Measurements from ENCODE around the gene FBXO47. TPM values are rescaled to one million over a fixed set of nuclear protein-coding genes. Genes with fewer than 3 reads are reported as not detected.

FBXO47 gene
- total RNA-seq, 3 donors from 2014 or later = not detected

DNA sequence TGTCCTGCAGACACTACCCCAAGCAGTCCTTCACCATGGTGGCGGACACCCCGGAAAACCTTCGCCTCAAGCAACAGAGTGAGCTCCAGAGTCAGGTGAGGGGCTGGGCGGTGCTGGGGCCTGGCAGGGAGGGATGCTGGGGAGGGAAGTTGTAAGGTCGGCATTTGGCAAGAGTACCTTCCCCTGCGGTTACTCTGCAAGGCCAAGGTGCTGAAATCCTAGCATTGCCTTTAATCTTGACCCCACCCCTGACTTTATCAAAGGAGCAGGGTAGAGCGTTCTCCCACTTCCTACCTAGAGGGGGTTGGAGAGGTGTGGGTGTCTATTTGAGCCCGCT lies 76.8 kb downstream of the FBXO47 start:
- Histone ChIP-seq H3K9me3 (no peaks in the 10 kb centered on the region), H3K4me3 (no peak overlapping the region), H3K4me1 (ENCODE audit: low read depth) (peaks cover 39% of the 10 kb centered on the region), H3K36me3 (ENCODE audit: low read depth) (no peaks in the 10 kb centered on the region)
- intact Hi-C loops (cut with DNase I, micrococcal nuclease) = no loop called here
- no peak for ATAC-seq
- no peak for DNase-seq
- TF ChIP-seq, protein P1, sequence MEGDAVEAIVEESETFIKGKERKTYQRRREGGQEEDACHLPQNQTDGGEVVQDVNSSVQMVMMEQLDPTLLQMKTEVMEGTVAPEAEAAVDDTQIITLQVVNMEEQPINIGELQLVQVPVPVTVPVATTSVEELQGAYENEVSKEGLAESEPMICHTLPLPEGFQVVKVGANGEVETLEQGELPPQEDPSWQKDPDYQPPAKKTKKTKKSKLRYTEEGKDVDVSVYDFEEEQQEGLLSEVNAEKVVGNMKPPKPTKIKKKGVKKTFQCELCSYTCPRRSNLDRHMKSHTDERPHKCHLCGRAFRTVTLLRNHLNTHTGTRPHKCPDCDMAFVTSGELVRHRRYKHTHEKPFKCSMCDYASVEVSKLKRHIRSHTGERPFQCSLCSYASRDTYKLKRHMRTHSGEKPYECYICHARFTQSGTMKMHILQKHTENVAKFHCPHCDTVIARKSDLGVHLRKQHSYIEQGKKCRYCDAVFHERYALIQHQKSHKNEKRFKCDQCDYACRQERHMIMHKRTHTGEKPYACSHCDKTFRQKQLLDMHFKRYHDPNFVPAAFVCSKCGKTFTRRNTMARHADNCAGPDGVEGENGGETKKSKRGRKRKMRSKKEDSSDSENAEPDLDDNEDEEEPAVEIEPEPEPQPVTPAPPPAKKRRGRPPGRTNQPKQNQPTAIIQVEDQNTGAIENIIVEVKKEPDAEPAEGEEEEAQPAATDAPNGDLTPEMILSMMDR (IDR thresholded peaks at IDR 0.05) = no peak

DNA sequence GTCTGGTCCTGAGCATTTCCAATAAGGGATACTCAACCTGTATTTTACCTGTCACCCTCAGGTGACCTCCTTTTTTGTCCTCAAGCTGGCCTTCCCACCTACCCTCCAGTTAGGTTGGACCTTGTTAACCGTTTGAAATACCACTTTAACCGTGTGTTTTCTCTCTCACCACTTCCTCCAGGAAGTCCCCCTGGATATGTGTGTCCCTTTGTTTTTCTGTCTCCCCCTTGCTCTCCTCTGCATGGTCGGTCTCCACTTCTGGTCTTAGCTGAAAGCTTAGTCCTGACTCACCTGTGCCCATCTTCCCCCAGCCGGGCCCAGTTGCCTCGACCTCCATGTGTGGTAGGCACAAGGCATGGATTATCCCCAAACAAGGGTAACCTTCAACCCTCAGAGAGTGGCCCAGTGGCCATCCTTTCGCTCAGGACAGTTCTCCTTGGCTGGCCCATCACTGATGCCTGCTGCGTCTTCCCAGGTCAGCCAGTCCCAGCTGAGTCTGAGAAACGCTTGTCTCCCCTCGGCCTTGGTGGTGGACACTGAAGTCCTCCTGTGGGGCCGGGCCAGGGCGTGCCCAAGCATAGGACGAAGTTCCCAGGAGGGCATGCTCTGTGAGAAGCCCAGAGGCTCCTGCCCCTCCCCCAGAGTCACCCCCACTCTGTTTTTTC lies 77.3 kb downstream of the FBXO47 start:
- Histone ChIP-seq H3K4me3 (no peak overlapping the region), H3K9me3 (no peaks in the 10 kb centered on the region), H3K4me1 (ENCODE audit: low read depth) (peaks cover 44% of the 10 kb centered on the region), H3K36me3 (ENCODE audit: low read depth) (no peaks in the 10 kb centered on the region)
- DNase-seq (no peak), ATAC-seq (no peak)
- intact Hi-C loops (cut with DNase I, micrococcal nuclease) = no loop called here
- TF ChIP-seq, protein P1 (IDR thresholded peaks at IDR 0.05) = no peak

DNA sequence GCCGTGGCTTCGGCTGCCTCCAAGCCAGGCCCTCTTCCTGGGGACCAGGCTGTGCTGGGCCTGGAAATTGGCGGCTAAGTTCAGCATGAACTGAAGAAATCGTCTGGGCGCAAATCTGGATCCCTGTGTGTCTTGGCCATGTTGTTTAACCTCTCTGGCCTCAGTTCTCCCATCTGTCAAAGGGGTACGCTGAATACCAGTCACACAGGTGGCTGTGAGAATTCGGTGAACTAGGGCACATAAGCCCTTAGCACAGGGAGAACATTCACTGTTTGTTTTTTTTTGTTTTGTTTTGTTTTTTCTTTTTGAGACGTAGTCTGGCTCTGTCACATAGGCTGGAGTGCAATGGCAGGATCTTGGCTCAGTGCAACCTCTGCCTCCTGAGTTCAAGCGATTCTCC lies 78.4 kb downstream of the FBXO47 start:
- Histone ChIP-seq H3K4me1 (ENCODE audit: low read depth) (peaks cover 48% of the 10 kb centered on the region), H3K36me3 (ENCODE audit: low read depth) (no peaks in the 10 kb centered on the region), H3K9me3 (no peaks in the 10 kb centered on the region), H3K4me3 (no peak overlapping the region)
- ATAC-seq (no peak), DNase-seq (no peak)
- intact Hi-C loops (cut with DNase I, micrococcal nuclease) = no loop called here
- TF ChIP-seq, protein P1 (IDR thresholded peaks at IDR 0.05) = no peak

DNA sequence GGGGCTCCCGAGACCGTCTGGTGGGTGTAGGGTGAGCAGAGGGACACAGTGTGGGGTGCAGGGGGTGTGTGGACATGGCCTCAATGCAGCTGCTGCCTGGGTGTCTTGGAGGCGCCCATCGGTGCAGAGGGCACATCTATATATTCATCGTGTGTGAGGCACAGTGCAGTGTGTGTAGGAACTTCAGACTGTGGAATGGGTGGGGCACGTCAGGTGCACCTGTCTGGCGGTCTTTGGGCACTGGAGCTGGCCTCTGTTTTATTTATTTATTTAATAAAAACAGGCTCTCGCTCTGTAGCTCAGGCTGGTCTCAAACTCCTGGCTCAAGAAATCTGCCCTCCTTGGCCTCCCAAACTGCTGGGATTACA lies 80.6 kb downstream of the FBXO47 start:
- peaks cover 54% of the 10 kb centered on the region for H3K4me1 ChIP-seq (ENCODE audit: low read depth)
- H3K9me3 ChIP-seq = no peaks in the 10 kb centered on the region
- intact Hi-C loops (cut with DNase I, micrococcal nuclease) = no loop called here
- TF ChIP-seq, protein P1 (IDR thresholded peaks at IDR 0.05) = no peak
- peak; percentile 79 for ATAC-seq
- H3K36me3 ChIP-seq (ENCODE audit: low read depth) = no peaks in the 10 kb centered on the region
- peak in 2 of 3 donors; percentile 59 to 61 for DNase-seq
- H3K4me3 ChIP-seq = no peak overlapping the region

Small RNAs within 50 kb of the gene (microRNA-seq; reads per million reads assigned to microRNA genes)
- gene MIR6779 = not detected

Other genes with a start within 250 kb of the FBXO47 start
- 100 to 1,000 TPM in 1 of 3 donors, 10 to 100 TPM in 2; 60.8 to 101 (median 91.8) TPM for gene CISD3, start 237.1 kb downstream of the FBXO47 start, total RNA-seq
- gene PCGF2, start 219.1 kb downstream of the FBXO47 start, total RNA-seq = 10 to 100 TPM; 23.8 to 30.7 (median 25.5) TPM
- gene PSMB3, start 214.7 kb downstream of the FBXO47 start, total RNA-seq = 100 to 1,000 TPM; 129 to 197 (median 145) TPM
- gene PIP4K2B, start 167.8 kb downstream of the FBXO47 start, total RNA-seq = 10 to 100 TPM; 16.7 to 44.8 (median 20.6) TPM
- 10 to 100 TPM; 21.7 to 26.5 (median 25.6) TPM for gene CWC25, start 142.1 kb downstream of the FBXO47 start, total RNA-seq
- gene RPL23, start 113.7 kb downstream of the FBXO47 start, total RNA-seq = 1,000 to 10,000 TPM in 1 of 3 donors, 100 to 1,000 TPM in 2; 838 to 1,044 (median 919) TPM
- gene LASP1, start 97.3 kb downstream of the FBXO47 start, total RNA-seq = 100 to 1,000 TPM; 163 to 286 (median 276) TPM
- gene PLXDC1, start 184.2 kb upstream of the FBXO47 start, total RNA-seq = 10 to 100 TPM in 1 of 3 donors, 1 to 10 TPM in 2; 2.4 to 10.9 (median 5.6) TPM
- not detected for gene ARL5C, start 198.8 kb upstream of the FBXO47 start, total RNA-seq
- 10 to 100 TPM; 16.8 to 24.3 (median 20.1) TPM for gene CACNB1, start 230.3 kb upstream of the FBXO47 start, total RNA-seq
- gene RPL19, start 232.9 kb upstream of the FBXO47 start, total RNA-seq = 1,000 to 10,000 TPM; 1,315 to 1,492 (median 1,411) TPM

Measured in mucosa of descending colon (tissue), 3 donors.